Caco-2 (cell line): ENCODE results near the gene TBCB. TPM values are rescaled to one million over a fixed set of nuclear protein-coding genes. Genes with fewer than 3 reads are reported as not detected.
"Not testable (repeated sequence)": the region's sequence is repeated elsewhere in the genome, so short reads cannot be mapped to it uniquely, and the experiment has no call there.

Source experiments
- BruUV-seq: library from RNA; stranded (reverse); fragments of 400-500 nt; replicated peaks from 2 replicates; lab custom pipeline; 2021; lab: Mats Ljungman, UMichigan
- CTCF ChIA-PET: fragments of 300-600 bp; sonication (Branson Sonifier 250); formaldehyde crosslinking; loops from one replicate; lab custom pipeline; 2022; ENCODE audit warnings: antibody characterized with exemption; lab: Charles Lee
- POLR2A ChIA-PET: fragments of 300-600 bp; sonication (Branson Sonifier 250); formaldehyde crosslinking; loops from one replicate; lab custom pipeline; 2022; ENCODE audit warnings: antibody characterized with exemption; lab: Charles Lee
- DNase-seq, 2 experiments: peaks; one replicate each; pipeline versions ENCODE4 v3.0.0 to v3.0.0-alpha.2; 2020 to 2022
- H3K27me3 ChIP-seq: replicated peaks from 2 replicates; pipeline ENCODE4 v1.6.0; 2011; ENCODE audit warnings: low read length; ENCODE audit not compliant: control insufficient read depth, insufficient read depth
- H3K36me3 ChIP-seq: 2 replicates; pipeline ENCODE4 v1.5.1; 2011; ENCODE audit warnings: low read length; ENCODE audit not compliant: control insufficient read depth, insufficient read depth
- H3K4me1 ChIP-seq: fragments of 250-450 bp; sonication (Bioruptor Pico); 2 replicates; pipeline ENCODE4 v1.5.1; 2020; ENCODE audit warnings: mild to moderate bottlenecking
- H3K4me3 ChIP-seq: 2 replicates; pipeline ENCODE4 v1.5.1; 2011; ENCODE audit warnings: low read depth, mild to moderate bottlenecking, control low read depth, low read length
- H3K9me3 ChIP-seq: fragments of 250-450 bp; sonication (Bioruptor Pico); 2 replicates; pipeline ENCODE4 v1.5.1; 2020; ENCODE audit warnings: mild to moderate bottlenecking, moderate library complexity
- H3K27ac Mint-ChIP-seq: one replicate; pipeline ENCODE4 v1.8.0; 2022; ENCODE audit warnings: mixed read lengths; ENCODE audit not compliant: unreplicated experiment
- H3K27me3 Mint-ChIP-seq: one replicate; pipeline ENCODE4 v1.8.0; 2022; ENCODE audit warnings: mixed read lengths; ENCODE audit not compliant: insufficient read depth, unreplicated experiment
- H3K36me3 Mint-ChIP-seq: one replicate; pipeline ENCODE4 v1.8.0; 2022; ENCODE audit warnings: mild to moderate bottlenecking, mixed read lengths; ENCODE audit not compliant: insufficient read depth, unreplicated experiment
- H3K4me1 Mint-ChIP-seq: one replicate; pipeline ENCODE4 v1.8.0; 2022; ENCODE audit warnings: low read depth, mixed read lengths; ENCODE audit not compliant: unreplicated experiment
- H3K4me3 Mint-ChIP-seq: one replicate; pipeline ENCODE4 v1.8.0; 2022; ENCODE audit warnings: mild to moderate bottlenecking, moderate library complexity, mixed read lengths; ENCODE audit not compliant: unreplicated experiment
- H3K9me3 Mint-ChIP-seq: one replicate; pipeline ENCODE4 v1.8.0; 2022; ENCODE audit warnings: mixed read lengths; ENCODE audit not compliant: unreplicated experiment
- CTCF ChIP-seq, 2 experiments: fragments of 200-600 bp in 1 of 2; IDR thresholded peaks; 1 replicate in 1 of 2; 2 replicates in 1 of 2; pipeline versions ENCODE4 v1.5.1 to v1.8.0; 2011 to 2022; ENCODE audit warnings: antibody characterized with exemption in 1 of 2, control low read depth in 1 of 2, inconsistent platforms in 1 of 2, low read depth in 1 of 2, low read length in 1 of 2, mild to moderate bottlenecking in 1 of 2, moderate library complexity in 1 of 2; ENCODE audit not compliant: insufficient read depth in 1 of 2, severe bottlenecking in 1 of 2, unreplicated experiment in 1 of 2
- intact Hi-C: fragments of 100-400 bp; cut with micrococcal nuclease; formaldehyde crosslinking; loops from one replicate; pipeline ENCODE4 v1.10.0; 2022; ENCODE audit not compliant: unreplicated experiment
- total RNA-seq: library from RNA; stranded (reverse); gene quantifications from 2 replicates; pipeline ENCODE4 v1.2.3, GENCODE V29; 2022

The TBCB gene
- total RNA-seq, 1 experiment from 2014 or later = 191 TPM

- H3K27ac Mint-ChIP-seq = no peak overlapping the region
- H3K27me3 Mint-ChIP-seq = no peaks in the 10 kb centered on the region
- no peak for DNase-seq
- Histone ChIP-seq H3K9me3 (0 out of 2 replicates have a peak, but pooled peaks cover 4% of the 10 kb centered on the region), H3K27me3 (no peaks in the 10 kb centered on the region), H3K4me1 (peaks cover 4% of the 10 kb centered on the region; the same call in 1 of the 2 replicates), H3K4me3 (no peak overlapping the region), H3K36me3 (no peaks in the 10 kb centered on the region)
- H3K9me3 Mint-ChIP-seq = no peaks in the 10 kb centered on the region
- BruUV-seq = no TSS peak
- no peaks in the 10 kb centered on the region for H3K36me3 Mint-ChIP-seq
- no peak for TF ChIP-seq CTCF (IDR thresholded peaks at IDR 0.05; ENCODE audit: insufficient read depth in 1 of 2, low read depth in 1 of 2, low read length in 1 of 2, severe bottlenecking in 1 of 2, unreplicated experiment in 1 of 2)
- H3K4me3 Mint-ChIP-seq = no peak overlapping the region
- H3K4me1 Mint-ChIP-seq = peaks cover 7% of the 10 kb centered on the region
- ChIA-PET POLR2A (no interaction called here), CTCF (interaction anchor here (0.7 to 5.3 kb wide), 2 partner anchors 9 to 45 kb away, joined by 3 to 24 read pairs; no protein-coding TSS in a partner anchor)
- intact Hi-C loops = no loop called here
These were observed 57.6 kb downstream of the TBCB start for GRCh38 chr19:36172852-36173251.

DNA sequence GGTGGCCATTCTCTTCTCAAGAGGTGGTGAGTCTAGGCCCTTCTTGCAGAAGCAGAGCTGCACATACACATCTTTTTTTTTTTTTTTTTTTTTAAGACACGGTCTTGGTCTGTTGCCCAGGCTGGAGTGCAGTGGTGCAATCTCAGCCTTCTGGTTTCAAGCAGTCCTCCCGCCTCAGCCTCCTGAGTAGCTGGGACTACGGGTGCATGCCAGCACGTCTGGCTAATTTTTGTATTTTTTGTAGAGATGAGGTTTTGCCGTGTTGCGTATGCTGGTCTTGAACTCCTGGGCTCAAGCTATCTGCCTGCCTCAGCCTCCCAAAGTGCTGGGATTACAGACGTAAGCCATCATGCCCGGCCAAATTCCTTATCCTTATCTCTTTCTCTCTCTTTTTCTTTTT lies 58.6 kb downstream of the TBCB start:
- intact Hi-C loops = not testable (repeated sequence)

More for the DNA sequence above, 58.6 kb downstream of the TBCB start:
- BruUV-seq, H3K4me3 Mint-ChIP-seq, H3K4me1 ChIP-seq, DNase-seq, H3K4me1 Mint-ChIP-seq, H3K4me3 ChIP-seq, H3K9me3 ChIP-seq, H3K27me3 Mint-ChIP-seq, H3K36me3 ChIP-seq, POLR2A ChIA-PET, H3K9me3 Mint-ChIP-seq, H3K27ac Mint-ChIP-seq, H3K36me3 Mint-ChIP-seq, H3K27me3 ChIP-seq: not testable (repeated sequence)
- CTCF ChIA-PET = interaction anchor here (0.6 to 5.3 kb wide), 2 partner anchors 46 to 188 kb away, joined by 3 to 24 read pairs; no protein-coding TSS in a partner anchor

Other genes starting within 250 kb of the TBCB start
- gene APLP1, start 246.9 kb upstream of the TBCB start, total RNA-seq = 4.6 and 6.5 TPM in 2 replicates
- gene NFKBID, start 214.9 kb upstream of the TBCB start, total RNA-seq = 8.0 and 10.5 TPM in 2 replicates
- gene HCST, start 212.9 kb upstream of the TBCB start, total RNA-seq = not detected in 2 replicates
- not detected in 2 replicates for gene TYROBP, start 207.2 kb upstream of the TBCB start, total RNA-seq
- gene LRFN3, start 179.1 kb upstream of the TBCB start, total RNA-seq = 10.2 and 12.4 TPM in 2 replicates
- 26.2 and 28.1 TPM in 2 replicates for gene SDHAF1, start 120.3 kb upstream of the TBCB start, total RNA-seq
- gene SYNE4, start 106.7 kb upstream of the TBCB start, total RNA-seq = 42.5 and 48.5 TPM in 2 replicates
- 29.4 and 30.8 TPM in 2 replicates for gene ALKBH6, start 101.3 kb upstream of the TBCB start, total RNA-seq
- gene CLIP3, start 82.6 kb upstream of the TBCB start, total RNA-seq = 1.7 and 2.2 TPM in 2 replicates
- 7.6 and 8.8 TPM in 2 replicates for gene THAP8, start 61.2 kb upstream of the TBCB start, total RNA-seq
- 30.6 and 32.9 TPM in 2 replicates for gene WDR62, start 60.6 kb upstream of the TBCB start, total RNA-seq
- not detected in 2 replicates for gene OVOL3, start 4.3 kb upstream of the TBCB start, total RNA-seq
- 121 and 129 TPM in 2 replicates for gene POLR2I, start 593 bp upstream of the TBCB start, total RNA-seq
- gene CAPNS1, start 24.6 kb downstream of the TBCB start, total RNA-seq = 480 and 489 TPM in 2 replicates
- gene COX7A1, start 37.0 kb downstream of the TBCB start, total RNA-seq = not detected in 2 replicates
- gene ZNF565, start 99.2 kb downstream of the TBCB start, total RNA-seq = 3.8 and 4.1 TPM in 2 replicates
- gene ZNF146, start 99.6 kb downstream of the TBCB start, total RNA-seq = 76.1 and 76.4 TPM in 2 replicates